ENCODE results near the gene PALD1.

- TF ChIP-seq CTCF (IDR thresholded peaks at IDR 0.05; ENCODE audit: insufficient read depth, low read depth, low read length) (no peak), EZH2 (IDR thresholded peaks at IDR 0.05; ENCODE audit: insufficient read depth, low read length) (no peak)
Measured at GRCh38 chr10:70571636-70572439, 93.3 kb downstream of the PALD1 start.
